GM19468 (cell line): ENCODE data around the gene MYEOV.

ENCODE experiments used
- ATAC-seq: cut with Tn5 transposase; IDR thresholded peaks from one replicate; pipeline ENCODE4 v1.9.1; 2021; ENCODE audit warnings: mild to moderate bottlenecking, moderate library complexity, moderate number of reproducible peaks; ENCODE audit not compliant: unreplicated experiment; ENCODE audit errors: extremely low read depth

The MYEOV gene

GRCh38 chr11:69335007-69335780 lies 41.2 kb downstream of the MYEOV start:
- no peak for ATAC-seq

- no peak for ATAC-seq
These were observed 41.9 kb downstream of the MYEOV start for GRCh38 chr11:69335781-69336405.

GRCh38 chr11:69337211-69337721 lies 43.3 kb downstream of the MYEOV start:
- ATAC-seq, result no peak

- no peak for ATAC-seq
These were observed 45.2 kb downstream of the MYEOV start for GRCh38 chr11:69339041-69339733.

- ATAC-seq, result no peak
These were observed 46.1 kb downstream of the MYEOV start for GRCh38 chr11:69339983-69340565.

- no peak for ATAC-seq
These were observed 48.8 kb downstream of the MYEOV start for GRCh38 chr11:69342588-69343330.

GRCh38 chr11:69343401-69344321 lies 49.7 kb downstream of the MYEOV start:
- no peak for ATAC-seq

- ATAC-seq, result no peak
These were observed 50.7 kb downstream of the MYEOV start for GRCh38 chr11:69344570-69345145.
